ENCODE measurements around the gene LAS1L. TPM values are rescaled to one million over a fixed set of nuclear protein-coding genes. Genes with fewer than 3 reads are reported as not detected.
"Not testable (repeated sequence)": the region's sequence is repeated elsewhere in the genome, so short reads cannot be mapped to it uniquely, and the experiment has no call there.

The LAS1L gene
- total and polyA plus RNA-seq, 2 experiments from 2014 or later: 14.1 to 26.0 TPM

DNA sequence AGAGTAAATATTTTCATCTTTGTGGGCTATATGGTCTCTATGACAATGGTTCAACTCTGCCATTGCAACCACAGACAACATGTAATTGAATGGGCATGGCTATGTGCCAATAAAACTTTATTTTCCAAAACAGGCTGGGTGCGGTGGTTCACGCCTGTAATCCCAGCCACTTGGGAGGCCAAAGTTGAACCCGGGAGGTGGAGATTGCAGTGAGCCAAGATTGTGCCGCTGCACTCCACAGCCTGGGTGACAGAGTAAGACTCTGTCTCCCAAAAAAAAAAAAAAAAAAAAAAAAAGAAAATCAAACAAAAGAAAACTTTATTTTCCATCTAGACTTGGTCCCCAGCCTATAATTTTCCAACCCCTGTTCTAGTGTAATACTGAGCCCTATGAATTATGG is 38.4 kb upstream of the LAS1L start:
- Histone ChIP-seq H3K9me3 (ENCODE audit: low read depth) (no peaks in the 10 kb centered on the region), H2AFZ (no peak overlapping the region), H3K36me3 (replicated peaks; ENCODE audit: insufficient read depth, low read depth) (no peaks in the 10 kb centered on the region), H3K27me3 (no peaks in the 10 kb centered on the region), H3K9me2 (replicated peaks; ENCODE audit: insufficient read depth) (no peaks in the 10 kb centered on the region), H3K4me2 (no peak overlapping the region), H3K27ac (no peak overlapping the region), H3K79me2 (no peaks in the 10 kb centered on the region), H3K4me3 (no peak overlapping the region), H4K20me1 (ENCODE audit: insufficient read depth, poor library complexity, severe bottlenecking) (no peaks in the 10 kb centered on the region), H3K4me1 (ENCODE audit: insufficient read depth) (no peaks in the 10 kb centered on the region)
- WGBS (ENCODE audit: low lambda C conversion rate, missing lambda C conversion rate): 93% methylated on average over 4 of the region's 4 CpGs
- DNase-seq (ENCODE audit: low spot score): no peak
- TF ChIP-seq, protein P1, sequence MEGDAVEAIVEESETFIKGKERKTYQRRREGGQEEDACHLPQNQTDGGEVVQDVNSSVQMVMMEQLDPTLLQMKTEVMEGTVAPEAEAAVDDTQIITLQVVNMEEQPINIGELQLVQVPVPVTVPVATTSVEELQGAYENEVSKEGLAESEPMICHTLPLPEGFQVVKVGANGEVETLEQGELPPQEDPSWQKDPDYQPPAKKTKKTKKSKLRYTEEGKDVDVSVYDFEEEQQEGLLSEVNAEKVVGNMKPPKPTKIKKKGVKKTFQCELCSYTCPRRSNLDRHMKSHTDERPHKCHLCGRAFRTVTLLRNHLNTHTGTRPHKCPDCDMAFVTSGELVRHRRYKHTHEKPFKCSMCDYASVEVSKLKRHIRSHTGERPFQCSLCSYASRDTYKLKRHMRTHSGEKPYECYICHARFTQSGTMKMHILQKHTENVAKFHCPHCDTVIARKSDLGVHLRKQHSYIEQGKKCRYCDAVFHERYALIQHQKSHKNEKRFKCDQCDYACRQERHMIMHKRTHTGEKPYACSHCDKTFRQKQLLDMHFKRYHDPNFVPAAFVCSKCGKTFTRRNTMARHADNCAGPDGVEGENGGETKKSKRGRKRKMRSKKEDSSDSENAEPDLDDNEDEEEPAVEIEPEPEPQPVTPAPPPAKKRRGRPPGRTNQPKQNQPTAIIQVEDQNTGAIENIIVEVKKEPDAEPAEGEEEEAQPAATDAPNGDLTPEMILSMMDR (IDR thresholded peaks at IDR 0.05; ENCODE audit: poor library complexity): no peak
- TF ChIP-seq EZH2 (IDR thresholded peaks at IDR 0.05; ENCODE audit: borderline replicate concordance): no peak
- no peak for TF ChIP-seq EZH2phosphoT487 (IDR thresholded peaks at IDR 0.05; ENCODE audit: low read depth, severe bottlenecking, unreplicated experiment)

DNA sequence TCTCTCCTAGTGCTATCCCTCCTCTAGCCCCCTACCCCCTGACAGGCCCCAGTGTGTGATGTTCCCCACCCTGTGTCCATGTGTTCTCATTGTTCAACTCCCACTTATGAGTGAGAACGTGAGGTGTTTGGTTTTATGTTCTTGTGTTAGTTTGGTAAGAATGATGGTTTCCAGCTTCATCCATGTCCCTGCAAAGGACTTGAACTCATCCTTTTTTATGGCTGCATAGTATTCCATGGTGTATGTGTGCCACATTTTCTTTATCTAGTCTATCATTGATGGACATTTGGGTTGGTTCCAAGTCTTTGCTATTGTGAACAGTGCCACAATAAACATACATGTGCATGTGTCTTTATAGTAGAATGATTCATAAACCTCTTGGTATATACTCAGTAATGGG is 28.3 kb upstream of the LAS1L start:
- H3K4me1 ChIP-seq (ENCODE audit: insufficient read depth); H3K27me3 ChIP-seq; H3K9me3 ChIP-seq (ENCODE audit: low read depth); H4K20me1 ChIP-seq (ENCODE audit: insufficient read depth, poor library complexity, severe bottlenecking); H3K79me2 ChIP-seq; H2AFZ ChIP-seq; H3K9me2 ChIP-seq (replicated peaks; ENCODE audit: insufficient read depth); DNase-seq (ENCODE audit: low spot score); H3K36me3 ChIP-seq (replicated peaks; ENCODE audit: insufficient read depth, low read depth); H3K4me3 ChIP-seq; H3K27ac ChIP-seq; H3K4me2 ChIP-seq: not testable (repeated sequence)
- 82% methylated on average over 1 of the region's 1 CpG for WGBS (ENCODE audit: low lambda C conversion rate, missing lambda C conversion rate)

DNA sequence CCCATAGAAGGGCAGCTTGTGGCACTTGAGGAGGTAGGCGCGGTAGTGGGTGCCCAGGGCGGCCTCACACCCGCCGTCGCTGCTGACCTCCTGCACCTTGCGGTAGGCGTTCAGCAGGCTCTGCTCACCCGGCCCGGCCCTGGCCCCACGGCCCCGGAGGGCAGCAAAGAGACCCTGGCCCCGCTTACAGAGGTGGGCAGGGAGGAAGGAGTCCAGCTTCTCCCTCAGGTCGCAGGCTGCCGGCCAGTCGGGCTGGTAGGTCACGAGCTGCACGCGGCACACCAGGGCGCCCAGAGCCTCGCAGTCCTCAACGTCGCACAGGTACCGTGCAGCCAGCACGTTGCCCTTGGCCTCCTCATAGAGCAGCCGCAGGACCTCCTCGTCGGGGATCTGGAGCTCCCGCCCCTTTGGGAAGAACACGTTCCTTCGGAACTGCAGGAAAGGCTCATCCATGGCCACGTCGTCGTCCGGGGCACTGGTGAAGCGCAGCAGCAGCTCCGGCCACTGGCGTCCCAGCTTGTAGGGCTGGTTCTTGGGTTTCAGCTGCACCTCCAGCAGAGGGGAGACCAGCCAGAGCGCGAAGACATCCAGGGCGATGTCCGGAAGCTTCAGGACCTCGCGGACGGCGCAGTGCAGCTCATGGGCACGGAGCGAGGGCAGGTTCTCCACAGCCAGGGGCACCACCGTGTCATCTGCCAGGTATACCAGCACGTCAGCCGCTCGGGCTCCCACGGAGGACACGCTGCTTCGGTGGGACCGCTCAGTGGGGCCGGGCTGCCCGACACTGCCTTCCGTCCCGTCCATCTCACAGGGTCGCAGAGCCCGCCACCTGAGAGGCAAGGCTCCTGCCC is 17.1 kb upstream of the LAS1L start:
- no peak overlapping the region for H3K27ac ChIP-seq
- no peaks in the 10 kb centered on the region for H3K79me2 ChIP-seq
- H3K4me3 ChIP-seq: no peak overlapping the region
- TF ChIP-seq, protein P1 (IDR thresholded peaks at IDR 0.05; ENCODE audit: poor library complexity): no peak
- TF ChIP-seq EZH2 (IDR thresholded peaks at IDR 0.05; ENCODE audit: borderline replicate concordance) (no peak), EZH2phosphoT487 (IDR thresholded peaks at IDR 0.05; ENCODE audit: low read depth, severe bottlenecking, unreplicated experiment) (no peak)
- DNase-seq (ENCODE audit: low spot score): no peak
- H3K27me3 ChIP-seq: no peaks in the 10 kb centered on the region
- 92% methylated on average over 56 of the region's 62 CpGs for WGBS (ENCODE audit: low lambda C conversion rate, missing lambda C conversion rate)
- H3K36me3 ChIP-seq (replicated peaks; ENCODE audit: insufficient read depth, low read depth): no peaks in the 10 kb centered on the region
- no peaks in the 10 kb centered on the region for H3K9me2 ChIP-seq (replicated peaks; ENCODE audit: insufficient read depth)
- H4K20me1 ChIP-seq (ENCODE audit: insufficient read depth, poor library complexity, severe bottlenecking): no peaks in the 10 kb centered on the region
- H2AFZ ChIP-seq: no peak overlapping the region
- no peak overlapping the region for H3K4me2 ChIP-seq
- no peaks in the 10 kb centered on the region for H3K9me3 ChIP-seq (ENCODE audit: low read depth)
- H3K4me1 ChIP-seq (ENCODE audit: insufficient read depth): no peaks in the 10 kb centered on the region

DNA sequence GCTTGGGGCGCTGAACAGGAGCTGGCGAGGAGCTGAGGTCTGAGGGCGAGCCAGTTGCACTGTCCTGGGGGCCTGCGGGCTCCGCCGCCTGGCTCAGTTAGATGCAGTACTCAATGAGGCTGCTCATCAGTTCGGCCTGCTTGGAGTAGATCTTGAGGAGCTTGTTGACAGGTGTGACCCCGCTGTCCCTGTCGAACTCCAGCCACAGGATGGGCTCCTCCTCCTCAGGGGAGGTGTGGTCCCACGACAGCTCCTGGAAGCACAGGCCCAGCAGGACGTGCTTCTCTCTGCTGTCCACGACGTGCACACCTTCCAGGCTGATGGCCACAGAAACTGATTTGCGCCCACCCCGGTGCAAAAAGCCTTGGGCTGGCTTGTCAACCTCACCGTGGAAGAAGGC is 16.5 kb upstream of the LAS1L start:
- Histone ChIP-seq H3K9me3 (ENCODE audit: low read depth) (no peaks in the 10 kb centered on the region), H3K27ac (no peak overlapping the region), H3K4me1 (ENCODE audit: insufficient read depth) (no peaks in the 10 kb centered on the region), H2AFZ (no peak overlapping the region), H3K9me2 (replicated peaks; ENCODE audit: insufficient read depth) (no peaks in the 10 kb centered on the region), H3K36me3 (replicated peaks; ENCODE audit: insufficient read depth, low read depth) (no peaks in the 10 kb centered on the region), H3K79me2 (no peaks in the 10 kb centered on the region), H3K27me3 (no peaks in the 10 kb centered on the region), H3K4me2 (no peak overlapping the region), H3K4me3 (no peak overlapping the region), H4K20me1 (ENCODE audit: insufficient read depth, poor library complexity, severe bottlenecking) (no peaks in the 10 kb centered on the region)
- 76% methylated on average over 16 of the region's 16 CpGs for WGBS (ENCODE audit: low lambda C conversion rate, missing lambda C conversion rate)
- no peak for TF ChIP-seq EZH2 (IDR thresholded peaks at IDR 0.05; ENCODE audit: borderline replicate concordance)
- no peak for TF ChIP-seq EZH2phosphoT487 (IDR thresholded peaks at IDR 0.05; ENCODE audit: low read depth, severe bottlenecking, unreplicated experiment)
- TF ChIP-seq, protein P1 (IDR thresholded peaks at IDR 0.05; ENCODE audit: poor library complexity): no peak
- DNase-seq (ENCODE audit: low spot score): no peak
